Osteocyte (in vitro differentiated cells): ENCODE measurements around the gene ETAA1. TPM values are rescaled to one million over a fixed set of nuclear protein-coding genes. Genes with fewer than 3 reads are reported as not detected.
A peak's percentile ranks its signal among the peaks of the same experiment; 100 is the strongest.

Experiments used
- DNase-seq: peaks from one replicate; pipeline ENCODE4 v3.0.0; 2021; ENCODE audit warnings: mixed read lengths; ENCODE audit not compliant: unreplicated experiment; ENCODE audit errors: extremely low spot score
- H3K27ac Mint-ChIP-seq: one replicate; pipeline ENCODE4 v1.8.0; 2021; ENCODE audit warnings: mild to moderate bottlenecking, mixed read lengths; ENCODE audit not compliant: unreplicated experiment
- H3K27me3 Mint-ChIP-seq: one replicate; pipeline ENCODE4 v1.8.0; 2021; ENCODE audit warnings: mixed read lengths; ENCODE audit not compliant: unreplicated experiment
- H3K36me3 Mint-ChIP-seq: one replicate; pipeline ENCODE4 v1.8.0; 2021; ENCODE audit warnings: mixed read lengths; ENCODE audit not compliant: unreplicated experiment
- H3K4me1 Mint-ChIP-seq: one replicate; pipeline ENCODE4 v1.8.0; 2021; ENCODE audit warnings: mixed read lengths; ENCODE audit not compliant: unreplicated experiment
- H3K4me3 Mint-ChIP-seq: one replicate; pipeline ENCODE4 v1.8.0; 2021; ENCODE audit warnings: mild to moderate bottlenecking, moderate library complexity, mixed read lengths; ENCODE audit not compliant: unreplicated experiment
- H3K9me3 Mint-ChIP-seq: one replicate; pipeline ENCODE4 v1.8.0; 2021; ENCODE audit warnings: mixed read lengths; ENCODE audit not compliant: unreplicated experiment
- total RNA-seq: library from RNA; stranded (reverse); gene quantifications from 2 replicates; pipeline ENCODE4 v1.2.1, GENCODE V29; 2021
- TF ChIP-seq, protein P1 (sequence below): fragments of 200-600 bp; sonication (generic); IDR thresholded peaks from 2 replicates; pipeline ENCODE4 v1.5.0; 2021; ENCODE audit warnings: antibody characterized with exemption, mild to moderate bottlenecking, moderate library complexity

ETAA1 gene
- total RNA-seq, 1 donor from 2014 or later, result 16.2 TPM

DNA sequence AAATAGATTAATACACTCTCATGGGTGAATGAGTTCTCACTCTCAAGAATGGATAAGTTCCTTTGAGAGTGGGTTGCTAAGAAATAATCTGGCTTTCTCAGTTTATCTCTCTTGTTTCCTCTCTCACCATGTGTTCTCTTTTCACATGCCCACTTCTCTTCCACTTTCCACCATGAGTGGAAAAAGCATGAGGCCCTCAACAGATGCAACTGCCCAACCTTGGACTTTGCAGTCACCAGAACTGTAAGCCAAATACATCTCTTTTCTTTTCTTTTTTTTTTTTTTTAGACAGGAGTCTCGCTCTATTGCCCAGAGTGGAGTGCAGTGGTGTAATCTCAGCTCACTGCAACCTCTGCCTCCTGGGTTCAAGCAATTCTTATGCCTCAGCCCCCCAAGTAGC is 18.1 kb upstream of the ETAA1 start:
- Mint-ChIP-seq H3K4me3 (no peak overlapping the region), H3K36me3 (no peaks in the 10 kb centered on the region), H3K27ac (no peak overlapping the region), H3K4me1 (peaks cover 2% of the 10 kb centered on the region), H3K9me3 (no peaks in the 10 kb centered on the region), H3K27me3 (no peaks in the 10 kb centered on the region)
- TF ChIP-seq, protein P1, sequence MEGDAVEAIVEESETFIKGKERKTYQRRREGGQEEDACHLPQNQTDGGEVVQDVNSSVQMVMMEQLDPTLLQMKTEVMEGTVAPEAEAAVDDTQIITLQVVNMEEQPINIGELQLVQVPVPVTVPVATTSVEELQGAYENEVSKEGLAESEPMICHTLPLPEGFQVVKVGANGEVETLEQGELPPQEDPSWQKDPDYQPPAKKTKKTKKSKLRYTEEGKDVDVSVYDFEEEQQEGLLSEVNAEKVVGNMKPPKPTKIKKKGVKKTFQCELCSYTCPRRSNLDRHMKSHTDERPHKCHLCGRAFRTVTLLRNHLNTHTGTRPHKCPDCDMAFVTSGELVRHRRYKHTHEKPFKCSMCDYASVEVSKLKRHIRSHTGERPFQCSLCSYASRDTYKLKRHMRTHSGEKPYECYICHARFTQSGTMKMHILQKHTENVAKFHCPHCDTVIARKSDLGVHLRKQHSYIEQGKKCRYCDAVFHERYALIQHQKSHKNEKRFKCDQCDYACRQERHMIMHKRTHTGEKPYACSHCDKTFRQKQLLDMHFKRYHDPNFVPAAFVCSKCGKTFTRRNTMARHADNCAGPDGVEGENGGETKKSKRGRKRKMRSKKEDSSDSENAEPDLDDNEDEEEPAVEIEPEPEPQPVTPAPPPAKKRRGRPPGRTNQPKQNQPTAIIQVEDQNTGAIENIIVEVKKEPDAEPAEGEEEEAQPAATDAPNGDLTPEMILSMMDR, result no peak
- DNase-seq, result no peak

DNA sequence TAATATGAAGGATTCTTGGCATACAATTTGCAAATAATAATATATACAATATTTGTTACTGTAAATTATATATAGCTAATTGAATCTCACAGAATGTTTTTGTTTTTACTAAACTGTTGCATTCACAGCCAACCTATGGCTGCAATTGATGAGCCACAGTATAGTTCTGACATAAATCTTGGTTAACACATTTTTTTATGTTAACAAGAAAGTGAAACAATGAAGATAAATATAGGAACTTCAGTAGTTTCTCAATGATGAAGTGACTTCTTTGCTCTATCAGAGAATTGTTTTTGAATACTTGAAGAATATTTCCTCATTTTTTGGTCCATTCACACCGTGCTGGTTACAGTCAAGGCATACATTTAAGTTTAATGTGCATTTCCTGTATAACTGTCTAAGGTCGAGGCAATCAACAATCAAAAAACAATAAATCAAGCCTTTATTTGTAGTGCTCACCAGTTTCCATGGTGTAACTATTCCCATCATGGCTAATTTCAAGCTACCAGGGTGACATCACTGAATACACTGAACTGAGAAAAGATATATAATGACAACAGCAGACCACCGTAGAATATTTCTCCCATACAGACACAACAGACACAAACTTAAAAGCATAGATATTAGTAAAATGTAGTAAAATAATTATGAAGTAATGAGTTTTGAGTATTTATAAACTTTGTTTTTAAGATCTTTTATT is 12.9 kb upstream of the ETAA1 start:
- Mint-ChIP-seq H3K36me3 (peaks cover 3% of the 10 kb centered on the region), H3K4me3 (no peak overlapping the region), H3K27me3 (no peaks in the 10 kb centered on the region), H3K9me3 (no peaks in the 10 kb centered on the region), H3K4me1 (peaks cover 12% of the 10 kb centered on the region), H3K27ac (no peak overlapping the region)
- TF ChIP-seq, protein P1, result no peak
- no peak for DNase-seq

DNA sequence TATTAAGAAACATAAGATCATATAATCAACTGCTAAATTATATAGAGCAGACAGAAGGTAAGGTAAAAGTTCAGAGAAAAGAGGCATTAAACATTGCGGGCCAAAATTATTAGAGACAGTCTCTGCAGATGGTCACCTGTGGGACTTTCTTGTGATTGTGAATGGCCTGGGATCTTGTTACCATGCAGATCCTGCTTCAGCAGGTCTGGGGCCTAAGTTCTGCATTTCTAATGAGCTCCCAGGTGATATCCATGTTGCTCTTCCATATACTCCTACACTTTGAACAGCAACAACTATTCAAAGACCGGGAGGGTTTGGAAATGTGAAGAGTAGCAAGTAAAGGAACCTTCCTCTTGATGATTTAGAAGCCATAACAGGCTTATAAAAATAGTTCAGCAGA is 8.5 kb upstream of the ETAA1 start:
- Mint-ChIP-seq H3K9me3 (no peaks in the 10 kb centered on the region), H3K27ac (peak overlapping the region; percentile 81), H3K4me1 (peaks cover 39% of the 10 kb centered on the region), H3K27me3 (no peaks in the 10 kb centered on the region), H3K4me3 (no peak overlapping the region), H3K36me3 (peaks cover 3% of the 10 kb centered on the region)
- TF ChIP-seq, protein P1, result no peak
- no peak for DNase-seq

DNA sequence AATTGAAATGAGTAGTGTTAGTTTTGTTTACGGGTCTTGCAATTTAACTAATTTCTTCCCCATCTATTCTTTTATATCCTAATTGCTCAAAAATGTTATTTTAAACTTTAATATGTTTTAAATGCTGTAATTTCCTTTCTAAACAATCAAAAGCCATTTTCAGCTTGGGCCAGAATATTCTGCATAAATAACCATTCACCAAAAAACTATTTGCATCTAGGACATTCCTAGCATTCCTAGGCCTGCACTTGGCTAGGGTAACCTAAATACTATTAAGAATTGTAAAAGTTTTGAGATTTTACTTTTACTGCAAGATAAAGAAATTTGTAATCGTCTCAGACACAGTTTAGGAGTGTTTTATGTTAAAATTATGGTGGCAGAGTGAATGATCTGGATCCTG is 7.8 kb upstream of the ETAA1 start:
- no peak overlapping the region for H3K4me3 Mint-ChIP-seq
- H3K4me1 Mint-ChIP-seq, result peaks cover 45% of the 10 kb centered on the region
- no peak for DNase-seq
- H3K9me3 Mint-ChIP-seq, result no peaks in the 10 kb centered on the region
- H3K36me3 Mint-ChIP-seq, result peaks cover 3% of the 10 kb centered on the region
- peak overlapping the region; percentile 81 for H3K27ac Mint-ChIP-seq
- H3K27me3 Mint-ChIP-seq, result no peaks in the 10 kb centered on the region
- TF ChIP-seq, protein P1, result no peak

DNA sequence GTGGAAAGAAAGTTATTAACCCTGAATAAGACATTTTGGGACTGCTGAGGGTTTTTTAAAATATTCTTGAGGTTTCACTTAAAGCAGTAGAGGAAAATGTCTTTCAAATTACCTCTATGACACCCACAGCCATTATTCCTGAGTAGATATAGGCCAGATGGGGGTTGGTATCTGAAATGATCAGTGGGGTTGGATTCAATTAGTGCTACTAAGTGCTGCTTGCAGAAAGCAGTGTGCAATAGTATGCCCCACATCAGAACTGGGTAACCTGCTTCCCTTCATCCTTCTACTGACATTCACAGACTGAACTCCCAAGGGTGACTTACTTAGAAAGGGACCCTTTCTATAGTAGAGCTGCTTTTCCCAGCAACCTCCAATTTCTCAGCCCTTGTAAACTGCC is 7.3 kb upstream of the ETAA1 start:
- DNase-seq, result no peak
- Mint-ChIP-seq H3K4me1 (peaks cover 50% of the 10 kb centered on the region), H3K27ac (peak overlapping the region; percentile 81), H3K27me3 (no peaks in the 10 kb centered on the region), H3K36me3 (peaks cover 3% of the 10 kb centered on the region), H3K4me3 (no peak overlapping the region), H3K9me3 (no peaks in the 10 kb centered on the region)
- TF ChIP-seq, protein P1, result no peak
